Loucy (cell line): ENCODE measurements around the gene NOC4L.
"Not testable (repeated sequence)": the region's sequence is repeated elsewhere in the genome, so short reads cannot be mapped to it uniquely, and the experiment has no call there.

Experiments
- H2AFZ ChIP-seq: fragments of 200-600 bp; sonication (generic); 2 replicates; pipeline ENCODE4 v1.6.0; 2016; ENCODE audit warnings: antibody characterized with exemption, mild to moderate bottlenecking, low read length, moderate library complexity
- H3F3A ChIP-seq: fragments of 200-600 bp; 2 replicates; pipeline ENCODE4 v1.6.0; 2016; ENCODE audit warnings: antibody characterized with exemption, low read depth, mild to moderate bottlenecking
- H3K27me3 ChIP-seq: fragments of 200-600 bp; sonication (generic); 2 replicates; pipeline ENCODE4 v1.6.1; 2014; ENCODE audit warnings: low read length, mild to moderate bottlenecking; ENCODE audit not compliant: insufficient read depth, poor library complexity, severe bottlenecking
- H3K36me3 ChIP-seq: fragments of 200-600 bp; sonication (generic); 2 replicates; pipeline ENCODE4 v1.6.1; 2016; ENCODE audit warnings: low read length; ENCODE audit not compliant: insufficient read depth
- H3K4me1 ChIP-seq: fragments of 200-600 bp; sonication (generic); 2 replicates; pipeline ENCODE4 v1.5.1; 2014; ENCODE audit warnings: low read length, mild to moderate bottlenecking; ENCODE audit not compliant: insufficient read depth, poor library complexity, severe bottlenecking
- H3K4me2 ChIP-seq: fragments of 200-600 bp; sonication (generic); 2 replicates; pipeline ENCODE4 v1.6.0; 2014; ENCODE audit warnings: antibody characterized with exemption, low read length, low read depth, mild to moderate bottlenecking; ENCODE audit not compliant: poor library complexity, severe bottlenecking
- H3K4me3 ChIP-seq: fragments of 200-600 bp; sonication (generic); 2 replicates; pipeline ENCODE4 v1.5.1; 2014; ENCODE audit warnings: low read length, mild to moderate bottlenecking, mixed read lengths; ENCODE audit not compliant: poor library complexity, severe bottlenecking
- H3K79me2 ChIP-seq: fragments of 200-600 bp; sonication (generic); 2 replicates; pipeline ENCODE4 v1.6.1; 2014; ENCODE audit warnings: low read length; ENCODE audit not compliant: insufficient read depth
- H3K9ac ChIP-seq: fragments of 200-600 bp; sonication (generic); 2 replicates; pipeline ENCODE4 v1.6.0; 2014; ENCODE audit warnings: mild to moderate bottlenecking, low read depth, low read length, moderate library complexity; ENCODE audit not compliant: poor library complexity, severe bottlenecking
- H3K9me2 ChIP-seq: fragments of 200-600 bp; sonication (generic); replicated peaks from 2 replicates; pipeline ENCODE4 v1.6.1; 2016; ENCODE audit warnings: low read depth, low read length, mixed read lengths
- H3K9me3 ChIP-seq: fragments of 200-600 bp; sonication (generic); 2 replicates; pipeline ENCODE4 v1.6.1; 2014; ENCODE audit warnings: mild to moderate bottlenecking, antibody characterized with exemption, low read length, low read depth; ENCODE audit not compliant: insufficient read depth
- H4K20me1 ChIP-seq: fragments of 200-600 bp; sonication (generic); 2 replicates; pipeline ENCODE4 v1.6.0; 2014; ENCODE audit warnings: antibody characterized with exemption, low read length, mild to moderate bottlenecking; ENCODE audit not compliant: insufficient read depth, poor library complexity, severe bottlenecking
- EZH2phosphoT487 ChIP-seq: fragments of 200-600 bp; IDR thresholded peaks from 2 replicates; pipeline ENCODE4 v1.6.1; 2018; ENCODE audit warnings: antibody characterized with exemption, mild to moderate bottlenecking, moderate library complexity, borderline replicate concordance
- TF ChIP-seq, protein P1 (sequence below): fragments of 200-600 bp; sonication (generic); conservative IDR thresholded peaks from 2 replicates; pipeline ENCODE4 v1.5.1; 2014; ENCODE audit warnings: mild to moderate bottlenecking, antibody characterized with exemption, low read length

Gene NOC4L

DNA sequence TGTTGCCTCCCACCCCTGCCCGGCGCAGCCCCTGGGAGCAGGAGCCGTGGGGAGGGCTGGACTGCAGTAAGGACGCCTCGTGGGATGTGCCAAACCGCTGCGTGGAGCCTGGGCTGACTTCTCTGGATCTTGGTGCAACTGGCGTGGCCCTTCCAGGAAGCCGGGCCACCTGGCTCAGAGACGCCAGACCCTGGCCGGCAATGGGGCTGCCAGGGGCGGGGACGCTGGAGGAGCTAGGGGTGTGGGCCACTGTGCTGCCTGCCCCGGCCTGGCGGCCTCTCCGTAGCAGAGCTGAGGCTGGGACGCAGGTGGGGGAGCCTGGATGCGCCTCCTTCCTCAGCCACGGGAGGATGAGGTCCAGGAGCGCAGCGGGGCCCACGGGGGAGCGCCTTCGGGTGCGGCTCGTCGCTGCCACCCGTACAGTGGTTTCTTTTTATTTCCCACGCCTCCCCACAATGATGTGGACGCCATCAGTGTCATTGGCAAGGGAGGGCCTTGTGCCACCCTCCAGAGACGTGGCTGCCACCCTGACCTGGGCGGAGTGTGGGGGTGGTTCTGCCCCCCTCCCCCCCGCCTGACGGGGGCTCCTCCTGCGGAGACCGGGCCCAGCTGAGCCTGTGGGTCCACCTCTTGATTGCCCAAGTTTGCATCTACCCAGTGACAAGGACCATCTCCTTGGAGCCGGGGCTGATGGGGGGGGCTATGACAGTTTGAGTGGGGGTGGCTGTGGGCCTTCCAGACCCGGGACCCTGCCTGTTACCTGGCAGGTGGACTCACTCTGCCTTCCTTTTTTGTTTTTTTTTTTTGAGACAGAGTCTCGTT is 11.4 kb upstream of the NOC4L start:
- Histone ChIP-seq H3K36me3 (0 out of 2 replicates have a peak, but pooled peaks cover 4% of the 10 kb centered on the region), H3K4me3 (no peak overlapping the region), H3K27me3 (no peaks in the 10 kb centered on the region), H3F3A (no peaks in the 10 kb centered on the region; the same call in 1 of the 2 replicates), H3K9me2 (no peaks in the 10 kb centered on the region), H3K4me2 (no peak overlapping the region), H3K79me2 (no peaks in the 10 kb centered on the region), H4K20me1 (no peaks in the 10 kb centered on the region), H3K9me3 (no peaks in the 10 kb centered on the region), H3K9ac (no peak overlapping the region), H3K4me1 (no peaks in the 10 kb centered on the region), H2AFZ (no peak overlapping the region)
- TF ChIP-seq, protein P1, sequence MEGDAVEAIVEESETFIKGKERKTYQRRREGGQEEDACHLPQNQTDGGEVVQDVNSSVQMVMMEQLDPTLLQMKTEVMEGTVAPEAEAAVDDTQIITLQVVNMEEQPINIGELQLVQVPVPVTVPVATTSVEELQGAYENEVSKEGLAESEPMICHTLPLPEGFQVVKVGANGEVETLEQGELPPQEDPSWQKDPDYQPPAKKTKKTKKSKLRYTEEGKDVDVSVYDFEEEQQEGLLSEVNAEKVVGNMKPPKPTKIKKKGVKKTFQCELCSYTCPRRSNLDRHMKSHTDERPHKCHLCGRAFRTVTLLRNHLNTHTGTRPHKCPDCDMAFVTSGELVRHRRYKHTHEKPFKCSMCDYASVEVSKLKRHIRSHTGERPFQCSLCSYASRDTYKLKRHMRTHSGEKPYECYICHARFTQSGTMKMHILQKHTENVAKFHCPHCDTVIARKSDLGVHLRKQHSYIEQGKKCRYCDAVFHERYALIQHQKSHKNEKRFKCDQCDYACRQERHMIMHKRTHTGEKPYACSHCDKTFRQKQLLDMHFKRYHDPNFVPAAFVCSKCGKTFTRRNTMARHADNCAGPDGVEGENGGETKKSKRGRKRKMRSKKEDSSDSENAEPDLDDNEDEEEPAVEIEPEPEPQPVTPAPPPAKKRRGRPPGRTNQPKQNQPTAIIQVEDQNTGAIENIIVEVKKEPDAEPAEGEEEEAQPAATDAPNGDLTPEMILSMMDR, result no peak
- TF ChIP-seq EZH2phosphoT487, result no peak

DNA sequence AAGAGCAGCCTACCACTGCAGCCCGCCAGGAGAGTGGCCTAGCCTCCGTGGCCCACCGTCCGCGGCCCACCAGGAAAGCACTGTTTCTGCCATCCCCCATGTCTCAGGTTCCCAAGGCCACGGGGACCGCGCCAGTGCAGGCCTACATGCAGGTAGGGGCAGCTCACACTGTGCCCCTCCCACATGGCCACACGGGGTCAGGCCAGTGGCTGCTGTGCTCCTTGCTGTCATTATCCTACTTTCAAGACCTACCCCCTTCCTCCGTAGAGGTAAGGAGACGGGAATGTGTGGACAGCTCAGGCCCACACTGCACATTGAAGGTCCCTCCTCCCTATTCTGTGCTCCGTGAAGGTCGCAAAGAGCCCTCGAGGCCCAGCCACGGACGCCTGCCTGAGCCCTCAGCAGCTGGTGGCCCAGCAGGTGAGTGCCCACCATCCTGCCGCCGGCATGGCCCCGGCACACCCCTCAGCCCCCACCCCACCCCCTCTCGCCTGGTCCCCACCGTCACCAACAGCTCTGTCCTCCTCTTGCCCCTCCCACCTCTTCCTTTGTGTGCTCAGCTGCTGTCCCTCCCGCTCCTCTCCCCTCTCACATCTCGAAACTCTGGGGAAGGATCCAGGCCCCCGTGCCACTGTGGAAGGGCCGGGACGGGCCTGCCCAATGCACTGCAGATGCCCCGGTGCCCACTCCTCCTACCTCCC is 10.2 kb upstream of the NOC4L start:
- Histone ChIP-seq H3K36me3 (peaks cover 4% of the 10 kb centered on the region; the same call in 1 of the 2 replicates), H3K9me2 (no peaks in the 10 kb centered on the region), H3F3A (no peaks in the 10 kb centered on the region; the same call in 1 of the 2 replicates), H3K4me2 (no peak overlapping the region), H3K4me3 (no peak overlapping the region), H3K9me3 (no peaks in the 10 kb centered on the region), H4K20me1 (no peaks in the 10 kb centered on the region), H3K9ac (no peak overlapping the region), H3K27me3 (no peaks in the 10 kb centered on the region), H3K4me1 (no peaks in the 10 kb centered on the region), H3K79me2 (no peaks in the 10 kb centered on the region), H2AFZ (no peak overlapping the region)
- no peak for TF ChIP-seq EZH2phosphoT487
- TF ChIP-seq, protein P1, result no peak

DNA sequence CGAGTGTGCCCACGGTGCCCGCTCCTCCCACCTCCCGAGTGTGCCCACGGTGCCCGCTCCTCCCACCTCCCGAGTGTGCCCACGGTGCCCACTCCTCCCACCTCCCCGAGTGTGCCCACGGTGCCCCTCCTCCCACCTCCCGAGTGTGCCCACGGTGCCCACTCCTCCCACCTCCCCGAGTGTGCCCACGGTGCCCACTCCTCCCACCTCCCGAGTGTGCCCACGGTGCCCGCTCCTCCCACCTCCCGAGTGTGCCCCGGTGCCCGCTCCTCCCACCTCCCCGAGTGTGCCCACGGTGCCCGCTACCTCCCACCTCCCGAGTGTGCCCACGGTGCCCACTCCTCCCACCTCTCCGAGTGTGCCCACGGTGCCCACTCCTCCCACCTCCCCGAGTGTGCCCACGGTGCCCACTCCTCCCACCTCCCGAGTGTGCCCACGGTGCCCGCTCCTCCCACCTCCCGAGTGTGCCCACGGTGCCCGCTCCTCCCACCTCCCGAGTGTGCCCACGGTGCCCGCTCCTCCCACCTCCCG is 9.5 kb upstream of the NOC4L start:
- not testable (repeated sequence) for H4K20me1 ChIP-seq, H3K9me2 ChIP-seq, H2AFZ ChIP-seq, H3K4me3 ChIP-seq, H3K27me3 ChIP-seq, H3K9me3 ChIP-seq, H3K79me2 ChIP-seq, H3K4me2 ChIP-seq, H3K36me3 ChIP-seq, H3F3A ChIP-seq, H3K9ac ChIP-seq, H3K4me1 ChIP-seq

DNA sequence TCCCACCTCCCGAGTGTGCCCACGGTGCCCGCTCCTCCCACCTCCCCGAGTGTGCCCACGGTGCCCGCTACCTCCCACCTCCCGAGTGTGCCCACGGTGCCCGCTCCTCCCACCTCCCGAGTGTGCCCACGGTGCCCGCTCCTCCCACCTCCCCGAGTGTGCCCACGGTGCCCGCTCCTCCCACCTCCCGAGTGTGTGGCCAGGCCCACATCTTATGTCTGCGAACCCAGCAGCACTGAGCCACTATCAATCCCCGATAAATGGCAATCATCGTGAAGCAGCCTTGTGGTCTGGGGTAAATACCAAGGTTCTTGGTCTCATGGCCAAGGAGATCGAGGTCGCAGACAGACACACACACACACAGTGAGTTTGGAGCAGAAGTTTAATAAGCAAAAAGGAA is 8.0 kb upstream of the NOC4L start:
- not testable (repeated sequence) for H3K27me3 ChIP-seq, H3K9me3 ChIP-seq

More for the DNA sequence above, 8.0 kb upstream of the NOC4L start:
- H3K9me2 ChIP-seq, H3K4me3 ChIP-seq, H3K79me2 ChIP-seq, H3K4me1 ChIP-seq, H3F3A ChIP-seq, H3K4me2 ChIP-seq, H4K20me1 ChIP-seq, H3K9ac ChIP-seq, H2AFZ ChIP-seq: not testable (repeated sequence)
- peaks cover 25% of the 10 kb centered on the region; the same call in 1 of the 2 replicates for H3K36me3 ChIP-seq
